ENCODE measurements around the gene TNPO1.

Gene TNPO1

DNA sequence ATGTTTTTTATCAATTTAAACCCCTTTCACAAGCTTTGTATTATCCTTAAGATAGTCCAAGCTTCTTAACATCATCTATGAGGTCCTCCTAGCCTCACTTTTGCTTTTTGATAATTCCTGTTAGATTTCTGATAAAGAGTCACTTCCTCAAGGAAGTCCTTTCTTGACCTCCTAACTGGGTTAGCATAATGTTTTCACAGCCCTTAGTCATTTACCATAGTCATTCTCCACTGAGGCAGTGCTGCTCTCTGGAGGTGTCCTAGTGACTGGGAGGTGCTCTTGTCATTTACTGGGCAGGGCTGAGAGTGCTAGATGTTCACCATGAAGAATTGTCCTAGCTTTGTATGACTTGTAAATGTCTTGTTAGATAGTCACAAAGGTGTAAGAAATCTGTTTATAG is 26.4 kb downstream of the TNPO1 start:
- TF ChIP-seq, protein P1, sequence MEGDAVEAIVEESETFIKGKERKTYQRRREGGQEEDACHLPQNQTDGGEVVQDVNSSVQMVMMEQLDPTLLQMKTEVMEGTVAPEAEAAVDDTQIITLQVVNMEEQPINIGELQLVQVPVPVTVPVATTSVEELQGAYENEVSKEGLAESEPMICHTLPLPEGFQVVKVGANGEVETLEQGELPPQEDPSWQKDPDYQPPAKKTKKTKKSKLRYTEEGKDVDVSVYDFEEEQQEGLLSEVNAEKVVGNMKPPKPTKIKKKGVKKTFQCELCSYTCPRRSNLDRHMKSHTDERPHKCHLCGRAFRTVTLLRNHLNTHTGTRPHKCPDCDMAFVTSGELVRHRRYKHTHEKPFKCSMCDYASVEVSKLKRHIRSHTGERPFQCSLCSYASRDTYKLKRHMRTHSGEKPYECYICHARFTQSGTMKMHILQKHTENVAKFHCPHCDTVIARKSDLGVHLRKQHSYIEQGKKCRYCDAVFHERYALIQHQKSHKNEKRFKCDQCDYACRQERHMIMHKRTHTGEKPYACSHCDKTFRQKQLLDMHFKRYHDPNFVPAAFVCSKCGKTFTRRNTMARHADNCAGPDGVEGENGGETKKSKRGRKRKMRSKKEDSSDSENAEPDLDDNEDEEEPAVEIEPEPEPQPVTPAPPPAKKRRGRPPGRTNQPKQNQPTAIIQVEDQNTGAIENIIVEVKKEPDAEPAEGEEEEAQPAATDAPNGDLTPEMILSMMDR (IDR thresholded peaks at IDR 0.05) = no peak
- DNase-seq (ENCODE audit: low spot score) = no peak
- Histone ChIP-seq H3K4me3 (no peak overlapping the region), H3K27ac (no peak overlapping the region)

DNA sequence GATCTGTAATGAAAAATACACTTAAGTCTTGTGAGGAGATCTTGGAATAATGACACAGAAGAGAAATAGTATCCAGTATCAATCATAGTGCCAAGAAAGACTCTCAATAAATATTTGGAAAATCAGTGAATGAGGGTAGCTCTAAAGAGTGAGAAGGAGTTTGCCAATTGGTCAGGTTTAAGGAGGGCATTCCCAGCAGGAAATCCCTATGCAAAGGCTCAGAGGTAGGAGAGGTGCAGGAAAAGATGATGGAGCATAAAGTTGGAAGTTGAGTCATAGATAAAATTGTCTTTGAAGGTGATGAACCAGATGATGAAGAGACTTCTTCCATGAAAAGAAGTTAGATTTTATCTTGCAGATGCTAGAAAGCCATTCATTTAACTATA is 27.8 kb downstream of the TNPO1 start:
- DNase-seq (ENCODE audit: low spot score) = no peak
- TF ChIP-seq, protein P1 (IDR thresholded peaks at IDR 0.05) = no peak
- Histone ChIP-seq H3K27ac (no peak overlapping the region), H3K4me3 (no peak overlapping the region)

DNA sequence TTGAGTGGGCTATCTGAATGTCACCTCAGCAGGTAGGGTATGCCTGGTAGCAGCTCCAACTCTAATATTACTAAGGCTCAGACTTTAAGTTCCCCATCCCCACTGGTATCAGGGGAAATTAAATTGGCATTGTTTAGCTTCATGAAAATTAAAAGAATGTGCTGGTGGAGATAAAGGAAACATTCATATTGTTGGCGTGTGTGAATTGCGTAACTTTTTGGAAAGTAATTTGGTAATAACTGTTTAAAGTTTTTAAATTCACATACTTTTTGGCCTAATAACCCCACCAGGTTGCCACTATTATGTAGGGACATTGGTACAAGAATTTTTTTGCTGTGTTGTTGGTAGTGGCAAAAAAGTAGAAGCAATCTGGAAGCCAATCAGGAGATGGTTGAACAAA is 29.4 kb downstream of the TNPO1 start:
- no peak for DNase-seq (ENCODE audit: low spot score)
- TF ChIP-seq, protein P1 (IDR thresholded peaks at IDR 0.05) = no peak
- no peak overlapping the region for H3K27ac ChIP-seq
- no peak overlapping the region for H3K4me3 ChIP-seq

DNA sequence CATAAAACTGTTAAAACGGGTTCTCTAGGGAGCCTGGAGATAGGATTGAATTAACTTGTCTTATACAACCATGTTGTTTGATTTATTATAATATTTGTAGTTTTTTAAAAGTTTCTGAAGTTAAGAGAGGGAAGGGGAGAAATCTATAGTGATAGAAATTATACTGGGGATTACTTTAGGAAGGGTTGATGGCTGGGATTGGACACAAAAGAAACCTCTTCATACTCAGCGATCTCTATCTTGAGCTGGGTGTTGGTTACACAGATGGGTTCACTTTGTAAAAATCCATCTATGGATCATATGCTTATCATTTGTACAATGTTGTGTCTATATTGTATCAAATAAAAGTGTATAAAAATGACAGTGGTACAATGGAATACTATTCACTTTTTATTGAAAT is 30.0 kb downstream of the TNPO1 start:
- no peak for DNase-seq (ENCODE audit: low spot score)
- Histone ChIP-seq H3K4me3 (no peak overlapping the region), H3K27ac (no peak overlapping the region)
- TF ChIP-seq, protein P1 (IDR thresholded peaks at IDR 0.05) = no peak

DNA sequence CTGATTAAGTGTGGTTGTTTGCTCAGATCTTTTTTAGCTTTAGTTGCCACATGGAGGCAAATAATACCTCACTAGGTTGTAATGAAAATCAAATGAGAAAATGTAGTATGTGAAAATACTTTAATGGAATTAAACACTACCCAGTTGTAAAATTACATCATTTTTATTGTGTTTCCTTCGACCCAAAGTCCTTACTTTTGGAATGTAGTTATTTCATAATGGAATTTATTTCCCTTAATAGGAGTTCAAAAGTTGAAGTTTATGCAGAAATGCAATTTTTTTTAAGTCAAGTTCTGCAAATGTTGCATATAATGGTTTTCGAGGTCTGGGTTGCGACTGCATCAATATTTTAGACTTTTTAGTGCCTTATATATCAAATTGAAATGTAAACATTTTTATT is 31.0 kb downstream of the TNPO1 start:
- no peak for DNase-seq (ENCODE audit: low spot score)
- Histone ChIP-seq H3K4me3 (peak overlapping the region; percentile 96), H3K27ac (peak overlapping the region; percentile 81 to 93)
- TF ChIP-seq, protein P1 (IDR thresholded peaks at IDR 0.05) = no peak

DNA sequence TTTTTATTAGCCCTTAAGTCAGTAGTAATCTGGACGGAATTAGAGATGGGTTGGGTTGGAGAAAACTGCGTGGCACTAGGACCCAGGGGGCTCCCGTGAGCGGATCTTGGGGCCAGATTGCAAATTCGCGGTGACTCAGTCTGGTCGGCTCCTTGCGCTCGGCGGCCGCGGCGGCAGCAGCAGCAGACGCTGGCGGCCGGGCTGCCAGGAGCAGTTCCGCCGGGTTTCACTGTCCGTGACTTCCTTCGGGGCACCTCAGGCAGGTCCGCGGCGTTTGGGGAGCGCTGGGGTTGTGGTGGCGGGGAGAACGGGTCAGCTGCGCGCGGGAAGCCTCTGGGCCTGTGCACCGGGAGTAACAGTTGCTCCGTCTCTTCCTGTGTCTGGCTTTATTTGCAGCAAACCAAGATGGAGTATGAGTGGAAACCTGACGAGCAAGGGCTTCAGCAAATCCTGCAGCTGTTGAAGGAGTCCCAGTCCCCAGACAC is 31.6 kb downstream of the TNPO1 start:
- Histone ChIP-seq H3K27ac (peak overlapping the region; percentile 81 to 93), H3K4me3 (peak overlapping the region; percentile 96)
- TF ChIP-seq, protein P1 (IDR thresholded peaks at IDR 0.05) = no peak
- DNase-seq (ENCODE audit: low spot score) = peak; percentile 91

DNA sequence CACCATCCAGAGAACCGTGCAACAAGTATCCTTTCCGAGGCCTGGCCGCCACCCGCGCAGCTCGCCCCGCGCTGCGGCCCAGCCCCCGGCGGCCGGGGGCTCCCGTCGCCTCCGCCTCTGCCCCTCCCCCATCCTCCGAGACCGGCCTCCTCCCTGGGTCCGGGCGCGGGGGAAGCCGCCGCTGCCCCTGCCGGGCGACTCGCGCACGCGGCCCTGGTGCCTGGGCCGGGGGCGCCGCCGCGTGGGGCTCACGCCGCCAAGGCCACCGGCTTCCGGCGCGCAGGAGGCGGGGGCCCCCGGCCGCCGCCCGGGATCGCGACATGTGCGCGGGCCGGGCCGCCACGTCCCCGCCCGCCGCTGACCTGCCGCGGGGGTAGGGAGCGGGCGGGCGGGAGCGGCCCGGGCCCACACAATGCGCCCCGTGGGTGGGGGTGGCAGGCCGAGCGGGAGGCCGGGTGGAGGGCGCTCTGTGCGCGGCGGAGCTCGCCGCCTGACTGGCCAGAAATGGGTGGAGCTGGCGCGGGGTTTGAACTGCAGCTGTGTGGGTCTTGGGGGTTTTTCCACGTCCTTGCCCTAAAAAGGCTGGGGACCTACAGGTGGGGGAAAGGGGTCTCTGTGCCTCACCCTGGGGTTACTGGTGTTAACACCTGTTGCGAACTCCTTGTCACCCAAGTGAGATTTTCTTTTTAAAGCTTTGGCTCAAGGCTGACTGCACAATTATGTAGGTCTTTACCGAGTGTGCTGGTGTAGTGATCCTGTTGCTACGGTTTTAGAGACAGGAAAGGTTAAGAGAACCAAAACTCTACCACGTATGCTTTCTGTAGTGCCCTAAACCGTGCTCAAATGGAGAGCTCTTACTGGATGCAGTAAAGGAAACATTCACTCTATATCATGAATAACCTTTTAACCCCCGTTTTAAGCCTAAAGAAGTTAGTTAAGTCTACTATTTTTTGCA is 32.3 kb downstream of the TNPO1 start:
- peak overlapping the region; percentile 96 for H3K4me3 ChIP-seq
- peak overlapping the region; percentile 81 to 93 for H3K27ac ChIP-seq
- DNase-seq (ENCODE audit: low spot score) = no peak
- TF ChIP-seq, protein P1 (IDR thresholded peaks at IDR 0.05) = no peak
